ENCODE results near the gene CRAMP1.

CRAMP1 gene

DNA sequence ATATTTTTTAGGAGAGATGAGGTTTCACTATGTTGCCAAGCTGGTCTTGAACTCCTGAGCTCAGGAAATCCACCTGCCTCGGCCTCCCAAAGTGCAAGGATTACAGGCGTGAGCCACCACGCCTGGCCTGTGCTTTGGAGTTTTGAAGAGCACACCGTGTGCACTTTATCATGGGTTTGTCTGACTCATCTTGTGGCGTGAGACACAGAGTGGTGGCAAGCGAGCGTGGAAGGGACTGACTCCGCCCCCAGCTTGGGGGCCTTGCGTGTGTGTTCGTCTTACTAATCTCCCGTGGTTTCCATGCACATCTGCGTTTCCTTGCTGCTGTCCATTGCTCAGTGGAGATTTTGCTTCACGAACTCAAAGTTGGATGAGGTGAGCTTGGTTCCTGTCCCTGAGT, 22.9 kb downstream of the CRAMP1 start:
- DNase-seq (ENCODE audit: low read depth), result no peak

GRCh38 chr16:1637526-1637925, 25.4 kb downstream of the CRAMP1 start:
- DNase-seq (ENCODE audit: low read depth), result no peak

GRCh38 chr16:1638757-1639156, 26.6 kb downstream of the CRAMP1 start:
- no peak for DNase-seq (ENCODE audit: low read depth)

- no peak for DNase-seq (ENCODE audit: low read depth)
These were observed 27.1 kb downstream of the CRAMP1 start for GRCh38 chr16:1639282-1639681.

DNA sequence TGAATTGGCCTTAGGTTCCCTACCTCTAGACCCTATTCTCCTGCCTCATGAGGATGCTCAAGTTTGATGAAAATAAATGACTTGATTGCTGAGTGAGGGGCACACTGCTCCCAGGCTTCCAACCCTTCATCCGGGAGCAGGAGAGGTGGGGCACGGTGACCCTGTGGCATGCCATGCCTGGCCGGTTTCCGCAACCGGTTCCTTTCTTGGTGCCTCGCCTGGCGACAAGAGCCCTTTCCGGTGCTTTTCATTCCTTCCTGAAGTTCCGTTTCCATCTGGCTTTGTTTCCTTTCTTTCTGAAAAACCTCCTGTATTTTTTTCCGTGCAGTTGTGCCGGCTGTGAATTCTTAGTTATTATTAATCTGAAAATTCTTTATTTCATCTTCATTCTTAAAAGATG, 27.7 kb downstream of the CRAMP1 start:
- DNase-seq (ENCODE audit: low read depth), result no peak

- no peak for DNase-seq (ENCODE audit: low read depth)
These were observed 28.2 kb downstream of the CRAMP1 start for GRCh38 chr16:1640261-1640941.

DNA sequence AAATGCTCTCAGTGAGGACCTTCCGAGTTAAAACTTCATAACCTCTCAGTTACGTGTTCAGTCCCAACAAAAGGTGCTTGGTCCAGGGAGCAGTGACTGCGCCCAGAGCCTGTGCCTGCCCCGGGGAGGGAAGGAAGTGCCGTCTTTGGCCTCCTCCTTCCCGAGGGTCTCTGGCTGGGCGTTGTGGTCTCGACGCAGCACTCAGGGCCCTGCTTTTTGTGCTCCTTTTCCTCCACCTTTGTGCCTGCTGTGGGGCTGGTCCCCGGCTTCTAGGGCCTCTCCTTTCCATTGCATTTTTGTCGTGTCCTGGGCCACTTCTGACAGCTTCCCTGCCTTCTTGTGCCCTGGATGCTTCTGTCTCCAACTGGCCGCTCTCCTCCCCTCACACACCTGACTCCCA, 29.1 kb downstream of the CRAMP1 start:
- no peak for DNase-seq (ENCODE audit: low read depth)

- DNase-seq (ENCODE audit: low read depth), result no peak
These were observed 30.0 kb downstream of the CRAMP1 start for GRCh38 chr16:1642148-1642547.

GRCh38 chr16:1642753-1643152, 30.6 kb downstream of the CRAMP1 start:
- DNase-seq (ENCODE audit: low read depth), result no peak

GRCh38 chr16:1643521-1643920, 31.4 kb downstream of the CRAMP1 start:
- no peak for DNase-seq (ENCODE audit: low read depth)

DNA sequence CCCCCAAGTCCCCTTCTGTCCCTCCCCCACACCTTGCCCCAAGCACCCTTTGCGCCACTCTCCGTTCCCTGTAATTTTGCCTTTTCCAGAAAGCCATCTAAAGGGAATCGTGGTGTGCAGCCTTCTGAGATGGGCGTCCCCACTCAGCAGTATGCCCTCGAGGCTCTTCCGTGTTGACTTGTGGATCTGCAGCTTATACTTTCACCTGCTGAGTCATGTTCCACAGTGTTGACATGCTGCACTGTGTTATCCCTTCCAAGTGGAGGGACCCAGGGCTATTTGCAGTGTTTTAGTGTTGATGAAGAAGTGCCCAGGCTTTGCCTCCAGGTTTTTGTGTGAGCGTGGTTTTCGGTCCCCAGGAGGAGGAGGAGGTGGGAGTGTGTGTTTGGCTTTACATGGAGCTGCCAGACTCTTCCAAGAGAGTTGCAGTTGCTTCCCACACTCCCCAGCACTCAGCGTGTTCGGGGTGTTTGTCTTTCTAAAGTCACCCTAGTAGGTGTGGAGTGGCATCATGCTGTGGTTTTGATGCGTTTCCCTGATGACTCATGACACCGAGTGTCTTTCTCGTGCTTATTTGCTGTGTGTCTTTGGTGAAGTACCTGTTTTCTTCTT, 33.9 kb downstream of the CRAMP1 start:
- peak; percentile 22 for DNase-seq (ENCODE audit: low read depth)

GRCh38 chr16:1647856-1648255, 35.7 kb downstream of the CRAMP1 start:
- DNase-seq (ENCODE audit: low read depth), result no peak

DNA sequence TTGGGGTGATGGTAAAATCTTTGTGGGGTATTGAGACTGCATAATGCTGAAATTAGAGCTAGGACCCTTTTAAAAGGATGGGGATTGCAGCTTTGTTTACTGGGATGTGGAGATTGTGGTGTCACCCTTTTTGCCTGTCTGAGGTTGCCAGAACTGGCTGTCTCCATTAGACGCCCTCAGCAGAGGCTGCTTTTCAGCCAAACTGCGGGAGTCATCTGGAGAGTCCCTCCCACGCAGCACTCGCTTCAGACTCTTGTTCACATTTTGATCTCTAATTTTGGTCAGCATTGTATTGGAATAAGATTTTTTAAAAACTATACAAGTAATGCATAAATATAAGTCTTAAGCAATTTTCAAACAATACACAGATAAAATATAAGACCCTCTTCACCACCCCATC, 38.0 kb downstream of the CRAMP1 start:
- DNase-seq (ENCODE audit: low read depth), result no peak

GRCh38 chr16:1651094-1651973, 39.2 kb downstream of the CRAMP1 start:
- DNase-seq (ENCODE audit: low read depth), result no peak

GRCh38 chr16:1651974-1652312, 39.8 kb downstream of the CRAMP1 start:
- DNase-seq (ENCODE audit: low read depth), result no peak

DNA sequence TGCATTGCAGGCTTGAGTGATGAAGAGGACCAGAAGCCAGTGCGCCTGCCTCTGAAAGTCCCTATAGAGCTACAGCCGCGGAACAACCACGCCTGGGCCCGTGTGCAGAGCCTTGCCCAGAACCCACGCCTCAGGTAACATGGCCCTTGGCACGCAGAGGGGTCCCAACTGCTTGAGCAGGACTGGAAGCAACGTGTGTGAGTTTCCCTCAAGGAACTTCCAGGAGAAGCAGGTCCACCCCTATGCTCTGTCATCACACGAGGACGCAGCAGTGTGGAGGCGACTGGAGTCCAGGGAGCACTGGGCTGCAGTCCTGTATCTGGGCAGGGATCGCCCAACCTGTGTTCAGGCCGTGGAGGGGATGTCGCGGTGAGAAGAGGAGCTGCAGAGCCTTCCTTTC, 40.9 kb downstream of the CRAMP1 start:
- no peak for DNase-seq (ENCODE audit: low read depth)

GRCh38 chr16:1654505-1655268, 42.5 kb downstream of the CRAMP1 start:
- no peak for DNase-seq (ENCODE audit: low read depth)

DNA sequence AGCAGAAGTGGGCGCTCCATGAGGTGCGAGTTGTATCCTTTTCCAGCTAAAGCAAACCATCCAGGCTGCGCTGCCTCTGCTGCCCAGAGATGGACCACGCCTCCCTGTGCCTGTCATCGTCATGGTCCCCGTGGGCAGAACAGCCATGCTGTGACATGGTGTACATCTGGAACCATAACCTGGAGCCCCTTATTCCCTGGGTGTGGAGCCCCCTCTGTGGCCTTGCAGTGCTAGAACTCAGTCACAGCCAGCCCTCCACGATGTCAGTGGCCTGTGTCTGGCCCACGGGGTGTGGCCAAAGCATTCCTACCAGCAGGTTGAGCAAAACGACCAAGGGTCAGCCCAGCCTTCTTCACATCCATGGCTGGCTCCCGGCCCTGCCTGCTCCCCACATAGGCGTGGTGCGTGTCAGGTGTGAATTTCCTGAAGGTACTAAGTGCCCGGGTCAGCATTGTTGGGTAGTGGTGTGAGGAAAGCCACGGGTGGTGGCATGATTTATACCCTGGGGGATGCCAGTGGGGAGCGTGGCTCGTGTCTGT, 43.2 kb downstream of the CRAMP1 start:
- no peak for DNase-seq (ENCODE audit: low read depth)

- DNase-seq (ENCODE audit: low read depth), result no peak
These were observed 44.0 kb downstream of the CRAMP1 start for GRCh38 chr16:1655909-1656807.

- no peak for DNase-seq (ENCODE audit: low read depth)
These were observed 44.9 kb downstream of the CRAMP1 start for GRCh38 chr16:1656808-1657617.
